OCI-LY7 (cell line): ENCODE measurements around the gene GRID2IP.

ENCODE experiments used
- EZH2phosphoT487 ChIP-seq: fragments of 200-600 bp; sonication (generic); IDR thresholded peaks from 2 replicates; pipeline ENCODE4 v1.6.1; 2018; ENCODE audit warnings: low read depth, borderline replicate concordance, mild to moderate bottlenecking, mixed run types, antibody characterized with exemption, low read length, moderate library complexity, mixed read lengths
- TF ChIP-seq, protein P1 (sequence below): fragments of 200-600 bp; sonication (generic); conservative IDR thresholded peaks from 2 replicates; pipeline ENCODE4 v1.5.1; 2014; ENCODE audit warnings: mild to moderate bottlenecking, antibody characterized with exemption, low read length, moderate library complexity, mixed read lengths

DNA sequence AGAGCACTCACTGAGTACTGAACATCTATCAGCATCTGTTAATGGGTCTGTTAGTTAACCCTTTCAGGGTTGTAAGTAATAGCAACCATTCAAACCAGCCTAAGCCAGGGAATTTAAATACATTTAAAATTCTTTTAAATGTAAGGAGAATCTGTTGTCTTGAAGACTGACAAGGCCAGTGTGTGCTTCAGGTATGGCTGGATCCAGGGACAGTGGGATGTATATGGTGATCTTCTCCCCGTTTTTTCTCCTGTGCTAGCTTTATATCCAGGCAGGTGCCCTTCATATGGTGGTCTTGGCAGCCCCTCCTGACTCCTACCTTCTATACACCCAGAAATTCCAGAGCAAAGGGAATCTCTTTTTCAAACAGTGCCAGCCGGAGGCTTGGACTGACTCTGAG, 56.9 kb downstream of the GRID2IP start:
- TF ChIP-seq, protein P1, sequence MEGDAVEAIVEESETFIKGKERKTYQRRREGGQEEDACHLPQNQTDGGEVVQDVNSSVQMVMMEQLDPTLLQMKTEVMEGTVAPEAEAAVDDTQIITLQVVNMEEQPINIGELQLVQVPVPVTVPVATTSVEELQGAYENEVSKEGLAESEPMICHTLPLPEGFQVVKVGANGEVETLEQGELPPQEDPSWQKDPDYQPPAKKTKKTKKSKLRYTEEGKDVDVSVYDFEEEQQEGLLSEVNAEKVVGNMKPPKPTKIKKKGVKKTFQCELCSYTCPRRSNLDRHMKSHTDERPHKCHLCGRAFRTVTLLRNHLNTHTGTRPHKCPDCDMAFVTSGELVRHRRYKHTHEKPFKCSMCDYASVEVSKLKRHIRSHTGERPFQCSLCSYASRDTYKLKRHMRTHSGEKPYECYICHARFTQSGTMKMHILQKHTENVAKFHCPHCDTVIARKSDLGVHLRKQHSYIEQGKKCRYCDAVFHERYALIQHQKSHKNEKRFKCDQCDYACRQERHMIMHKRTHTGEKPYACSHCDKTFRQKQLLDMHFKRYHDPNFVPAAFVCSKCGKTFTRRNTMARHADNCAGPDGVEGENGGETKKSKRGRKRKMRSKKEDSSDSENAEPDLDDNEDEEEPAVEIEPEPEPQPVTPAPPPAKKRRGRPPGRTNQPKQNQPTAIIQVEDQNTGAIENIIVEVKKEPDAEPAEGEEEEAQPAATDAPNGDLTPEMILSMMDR: no peak
- no peak for TF ChIP-seq EZH2phosphoT487
